ENCODE results near the gene ABCB6.

Gene ABCB6

DNA sequence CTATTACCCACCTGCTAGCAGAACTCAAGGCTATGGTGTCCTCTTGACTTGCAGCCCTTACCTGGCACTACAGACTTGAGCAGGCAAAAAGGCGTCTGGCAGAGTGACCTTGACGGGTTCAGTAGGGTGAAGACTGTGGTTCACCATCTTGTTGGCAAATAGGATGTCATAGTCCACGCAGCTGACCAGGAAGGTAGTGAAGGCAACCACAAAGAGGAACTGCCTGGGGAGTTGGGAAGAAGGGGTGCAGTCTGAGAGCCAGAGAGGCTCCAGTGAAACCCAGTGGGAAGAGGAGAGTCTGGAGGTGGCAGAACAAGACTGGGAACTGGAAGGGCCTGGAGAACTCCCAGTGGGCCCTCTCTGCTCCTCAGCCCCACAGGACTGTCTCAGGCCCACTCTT, 6.6 kb upstream of the ABCB6 start:
- Histone ChIP-seq H3K27me3 (ENCODE audit: insufficient read depth, low read depth, severe bottlenecking) (no peaks in the 10 kb centered on the region), H3K9me3 (ENCODE audit: severe bottlenecking) (no peaks in the 10 kb centered on the region), H3K36me3 (peaks cover 77% of the 10 kb centered on the region), H3K4me3 (ENCODE audit: low read depth, low read length) (no peak overlapping the region), H3K27ac (no peak overlapping the region)
- TF ChIP-seq, protein P1, sequence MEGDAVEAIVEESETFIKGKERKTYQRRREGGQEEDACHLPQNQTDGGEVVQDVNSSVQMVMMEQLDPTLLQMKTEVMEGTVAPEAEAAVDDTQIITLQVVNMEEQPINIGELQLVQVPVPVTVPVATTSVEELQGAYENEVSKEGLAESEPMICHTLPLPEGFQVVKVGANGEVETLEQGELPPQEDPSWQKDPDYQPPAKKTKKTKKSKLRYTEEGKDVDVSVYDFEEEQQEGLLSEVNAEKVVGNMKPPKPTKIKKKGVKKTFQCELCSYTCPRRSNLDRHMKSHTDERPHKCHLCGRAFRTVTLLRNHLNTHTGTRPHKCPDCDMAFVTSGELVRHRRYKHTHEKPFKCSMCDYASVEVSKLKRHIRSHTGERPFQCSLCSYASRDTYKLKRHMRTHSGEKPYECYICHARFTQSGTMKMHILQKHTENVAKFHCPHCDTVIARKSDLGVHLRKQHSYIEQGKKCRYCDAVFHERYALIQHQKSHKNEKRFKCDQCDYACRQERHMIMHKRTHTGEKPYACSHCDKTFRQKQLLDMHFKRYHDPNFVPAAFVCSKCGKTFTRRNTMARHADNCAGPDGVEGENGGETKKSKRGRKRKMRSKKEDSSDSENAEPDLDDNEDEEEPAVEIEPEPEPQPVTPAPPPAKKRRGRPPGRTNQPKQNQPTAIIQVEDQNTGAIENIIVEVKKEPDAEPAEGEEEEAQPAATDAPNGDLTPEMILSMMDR (IDR thresholded peaks at IDR 0.05; ENCODE audit: low read depth, low read length) = no peak
- DNase-seq = no peak

DNA sequence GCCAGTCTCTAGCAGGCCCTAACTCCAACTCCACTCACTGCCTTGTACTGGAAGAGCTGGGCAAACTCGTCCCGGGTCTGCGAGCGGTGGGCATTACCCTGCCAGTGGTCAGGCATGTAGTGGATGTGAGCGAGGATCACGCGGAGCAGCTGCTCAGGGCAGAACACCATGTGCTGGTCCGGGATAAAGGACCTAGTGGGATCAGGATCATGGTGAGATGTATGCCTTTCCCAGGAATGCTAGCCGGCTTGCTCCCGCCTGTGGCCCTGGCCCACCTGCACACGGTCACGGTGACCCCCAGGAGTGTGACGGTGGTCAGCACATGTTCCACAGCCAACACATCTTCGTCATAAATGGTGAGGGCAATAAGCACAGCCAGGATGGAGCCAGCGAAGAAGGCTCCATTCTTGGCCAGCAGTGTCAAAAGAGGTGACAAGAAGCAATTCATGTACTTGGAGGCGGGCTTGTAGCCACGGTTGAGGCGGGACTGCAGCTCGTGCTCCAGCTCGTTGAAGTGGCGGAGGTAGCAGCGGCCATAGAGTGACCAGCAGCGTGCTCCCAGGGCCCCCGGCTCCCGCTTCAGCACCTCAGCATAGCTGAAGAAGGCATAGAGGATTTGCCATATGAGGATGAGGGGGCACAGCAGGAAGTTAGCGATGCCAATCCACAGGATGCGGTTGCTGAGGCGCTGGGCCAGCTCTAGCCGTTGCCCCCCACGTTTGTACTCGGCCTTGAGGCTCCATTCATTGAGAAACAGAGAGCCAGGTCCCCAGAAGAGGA, 5.3 kb upstream of the ABCB6 start:
- Histone ChIP-seq H3K27me3 (ENCODE audit: insufficient read depth, low read depth, severe bottlenecking) (no peaks in the 10 kb centered on the region), H3K9me3 (ENCODE audit: severe bottlenecking) (no peaks in the 10 kb centered on the region), H3K27ac (no peak overlapping the region), H3K4me3 (ENCODE audit: low read depth, low read length) (no peak overlapping the region), H3K36me3 (peaks cover 87% of the 10 kb centered on the region)
- TF ChIP-seq, protein P1 (IDR thresholded peaks at IDR 0.05; ENCODE audit: low read depth, low read length) = no peak
- DNase-seq = no peak

DNA sequence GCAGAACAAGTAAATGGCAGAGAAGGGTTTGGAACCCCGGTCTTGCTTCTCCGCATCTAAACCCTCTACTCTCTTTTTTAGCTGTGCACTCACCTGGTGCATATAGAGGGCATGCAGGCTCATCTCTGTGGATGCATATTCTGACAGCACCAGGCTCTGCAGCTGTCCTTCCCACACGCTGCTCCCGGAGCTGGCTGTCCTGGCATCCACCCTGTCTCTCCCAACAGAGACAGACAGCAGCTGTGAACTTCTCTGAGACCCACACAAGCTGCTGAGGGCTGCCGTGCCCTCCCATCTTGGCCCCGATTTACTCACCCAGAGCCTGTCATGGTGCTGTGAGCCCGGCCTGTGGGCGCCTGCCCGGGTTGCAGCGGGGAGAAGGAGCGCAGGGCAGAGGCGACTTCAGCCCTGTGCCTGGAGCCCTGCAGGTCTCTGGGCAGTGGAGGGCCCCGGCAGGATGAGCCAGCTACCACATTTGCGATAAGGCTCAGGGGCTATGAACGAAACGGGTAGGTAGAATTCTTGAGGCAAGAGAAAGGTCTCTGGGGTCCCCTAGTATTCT, 3.3 kb upstream of the ABCB6 start:
- H3K27ac ChIP-seq = no peak overlapping the region
- H3K27me3 ChIP-seq (ENCODE audit: insufficient read depth, low read depth, severe bottlenecking) = no peaks in the 10 kb centered on the region
- peaks cover 77% of the 10 kb centered on the region for H3K36me3 ChIP-seq
- TF ChIP-seq, protein P1 (IDR thresholded peaks at IDR 0.05; ENCODE audit: low read depth, low read length) = no peak
- no peak for DNase-seq
- H3K4me3 ChIP-seq (ENCODE audit: low read depth, low read length) = no peak overlapping the region
- no peaks in the 10 kb centered on the region for H3K9me3 ChIP-seq (ENCODE audit: severe bottlenecking)

DNA sequence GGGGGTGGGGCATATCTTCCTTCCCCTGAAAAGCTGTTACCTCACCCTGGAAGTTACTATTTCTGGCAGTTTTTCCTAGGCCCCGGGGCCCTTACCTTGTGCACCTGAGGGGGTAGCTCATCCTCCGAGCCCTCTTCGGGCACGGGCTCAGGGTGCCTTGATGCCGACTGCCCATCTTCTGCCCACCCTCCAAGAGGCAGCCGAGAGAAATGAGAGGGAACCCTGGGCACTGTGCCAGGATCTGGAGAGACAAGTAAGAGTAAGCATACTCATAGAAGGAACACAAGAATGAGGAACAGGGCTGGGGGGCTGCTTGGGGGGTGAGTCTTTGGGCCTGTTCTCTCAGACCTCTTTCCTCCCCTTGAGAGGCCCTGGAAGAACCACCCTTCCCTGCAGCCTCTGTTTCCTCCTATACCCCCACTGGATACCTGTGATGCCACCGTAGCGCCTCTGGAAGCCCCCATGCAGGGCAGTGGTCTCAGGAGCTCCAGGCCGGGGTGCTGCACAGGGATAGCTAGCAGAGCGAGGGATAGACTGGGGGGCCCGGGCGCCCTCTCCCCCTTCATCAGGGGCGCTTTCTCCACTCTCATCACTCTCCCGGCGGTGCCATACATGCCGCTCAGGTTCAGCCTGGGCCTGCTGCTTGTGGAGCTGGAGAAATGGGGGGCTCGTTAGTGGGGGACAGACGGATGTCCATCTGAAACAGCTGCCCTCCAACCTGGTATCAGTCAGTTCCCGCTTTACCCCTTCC, 2.1 kb upstream of the ABCB6 start:
- Histone ChIP-seq H3K36me3 (peaks cover 76% of the 10 kb centered on the region), H3K27ac (no peak overlapping the region), H3K9me3 (ENCODE audit: severe bottlenecking) (no peaks in the 10 kb centered on the region), H3K4me3 (ENCODE audit: low read depth, low read length) (no peak overlapping the region), H3K27me3 (ENCODE audit: insufficient read depth, low read depth, severe bottlenecking) (no peaks in the 10 kb centered on the region)
- TF ChIP-seq, protein P1 (IDR thresholded peaks at IDR 0.05; ENCODE audit: low read depth, low read length) = no peak
- no peak for DNase-seq

DNA sequence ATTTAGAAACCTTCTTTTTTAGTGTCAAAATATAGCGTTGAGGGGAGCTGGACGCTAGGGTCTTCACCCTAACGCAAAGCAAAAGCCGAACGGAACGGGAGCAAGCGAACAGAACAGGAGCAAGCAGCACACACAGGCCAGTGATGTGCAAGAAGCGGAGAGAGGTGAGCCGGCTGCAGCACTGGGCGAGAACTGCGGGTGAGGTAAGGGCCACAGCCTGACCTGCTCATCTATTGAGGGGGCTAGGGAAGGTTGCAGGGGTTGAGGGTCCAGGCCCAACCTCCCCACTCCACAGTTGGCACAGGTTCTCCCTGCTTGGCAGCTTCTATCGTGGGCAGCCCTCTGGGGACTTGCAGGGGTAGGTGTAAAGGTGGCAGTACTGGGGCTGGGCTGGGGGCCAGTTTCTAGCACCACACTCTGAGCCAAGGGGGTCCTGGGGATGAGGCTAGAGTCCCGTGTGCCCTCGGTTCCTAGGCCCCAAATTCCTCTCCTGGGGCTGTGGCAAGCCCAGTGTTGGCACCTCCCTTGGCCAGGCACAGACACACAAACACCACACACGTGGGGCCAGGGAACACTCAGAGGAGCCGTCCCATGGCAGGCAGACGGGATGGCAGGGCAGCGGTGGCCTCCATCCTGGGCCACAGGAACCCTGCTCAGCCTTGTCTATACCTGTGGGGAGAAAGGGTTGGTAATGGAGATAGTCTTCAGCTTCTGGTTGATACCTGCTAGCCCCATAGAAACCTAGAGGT, 1.2 kb upstream of the ABCB6 start:
- no peak overlapping the region for H3K4me3 ChIP-seq (ENCODE audit: low read depth, low read length)
- TF ChIP-seq, protein P1 (IDR thresholded peaks at IDR 0.05; ENCODE audit: low read depth, low read length) = no peak
- DNase-seq = no peak
- no peaks in the 10 kb centered on the region for H3K27me3 ChIP-seq (ENCODE audit: insufficient read depth, low read depth, severe bottlenecking)
- no peak overlapping the region; the same call in 1 of the 2 replicates for H3K27ac ChIP-seq
- peaks cover 76% of the 10 kb centered on the region for H3K36me3 ChIP-seq
- no peaks in the 10 kb centered on the region for H3K9me3 ChIP-seq (ENCODE audit: severe bottlenecking)
